Liver (tissue), 9 donors: ENCODE results near the gene SLC26A1. TPM values are rescaled to one million over a fixed set of nuclear protein-coding genes. Genes with fewer than 3 reads are reported as not detected.

ENCODE experiments used
- DNase-seq: peaks from one replicate; pipeline ENCODE4 v3.0.0-alpha.2; 2017; ENCODE audit warnings: low spot score
- H3K27ac ChIP-seq, 2 donors: one replicate each; pipeline ENCODE4 v1.7.0; 2013; ENCODE audit warnings: inconsistent platforms in 2 of 2, low read length in 2 of 2, control low read depth in 1 of 2, low read depth in 1 of 2, mild to moderate bottlenecking in 1 of 2
- H3K27me3 ChIP-seq, 4 donors: one replicate each; pipeline versions ENCODE4 v1.6.1 to v1.7.0; 2013; ENCODE audit warnings: low read length in 3 of 4, inconsistent platforms in 1 of 4, mild to moderate bottlenecking in 1 of 4, moderate library complexity in 1 of 4; ENCODE audit not compliant: control insufficient read depth in 4 of 4, insufficient read depth in 4 of 4
- H3K36me3 ChIP-seq, 4 donors: one replicate each; pipeline versions ENCODE4 v1.6.1 to v1.7.0; 2013; ENCODE audit warnings: low read length in 3 of 4, mild to moderate bottlenecking in 3 of 4, low read depth in 1 of 4, moderate library complexity in 1 of 4; ENCODE audit not compliant: control insufficient read depth in 4 of 4, insufficient read depth in 3 of 4
- H3K4me1 ChIP-seq, 4 donors: one replicate each; pipeline versions ENCODE4 v1.6.1 to v1.7.0; 2013; ENCODE audit warnings: low read length in 3 of 4, mild to moderate bottlenecking in 3 of 4, moderate library complexity in 1 of 4; ENCODE audit not compliant: control insufficient read depth in 4 of 4, insufficient read depth in 4 of 4
- H3K4me3 ChIP-seq, 3 donors: one replicate each; pipeline versions ENCODE4 v1.6.1 to v1.7.0; 2013; ENCODE audit warnings: low read length in 3 of 3, control low read depth in 1 of 3, low read depth in 1 of 3, mild to moderate bottlenecking in 1 of 3
- H3K9ac ChIP-seq, 2 donors: one replicate each; pipeline ENCODE4 v1.7.0; 2013; ENCODE audit warnings: low read length in 2 of 2, mild to moderate bottlenecking in 2 of 2, moderate library complexity in 2 of 2, control low read depth in 1 of 2, low read depth in 1 of 2
- H3K9me3 ChIP-seq, 4 donors: one replicate each; pipeline versions ENCODE4 v1.6.1 to v1.7.0; 2013; ENCODE audit warnings: low read length in 3 of 4; ENCODE audit not compliant: control insufficient read depth in 4 of 4
- ATF3 ChIP-seq: IDR thresholded peaks from 2 replicates; pipeline ENCODE4 v1.6.1; 2016; ENCODE audit warnings: antibody characterized with exemption
- CTCF ChIP-seq: fragments of 150-350 bp; IDR thresholded peaks from 2 replicates; pipeline ENCODE4 v1.5.1; 2017; ENCODE audit warnings: improper control_type of control experiment, low read depth, low read length; ENCODE audit not compliant: missing input control
- EGR1 ChIP-seq, 2 donors: IDR thresholded peaks; 2 replicates each; pipeline ENCODE4 v1.6.1; 2016 to 2018; ENCODE audit warnings: antibody characterized with exemption in 2 of 2, low read depth in 2 of 2
- FOXA1 ChIP-seq: IDR thresholded peaks from 2 replicates; pipeline ENCODE4 v1.6.1; 2016; ENCODE audit warnings: antibody characterized with exemption
- FOXA2 ChIP-seq: IDR thresholded peaks from 2 replicates; pipeline ENCODE4 v1.6.1; 2016; ENCODE audit warnings: antibody characterized with exemption
- GABPA ChIP-seq, 2 donors: IDR thresholded peaks in 1 of 2; conservative IDR thresholded peaks in 1 of 2; 2 replicates each; pipeline ENCODE4 v1.6.1; 2016; ENCODE audit warnings: antibody characterized with exemption in 2 of 2, mild to moderate bottlenecking in 1 of 2, moderate library complexity in 1 of 2
- HNF4A ChIP-seq, 2 donors: conservative IDR thresholded peaks; 2 replicates each; pipeline ENCODE4 v1.6.1; 2016; ENCODE audit warnings: antibody characterized with exemption in 2 of 2, mild to moderate bottlenecking in 2 of 2
- HNF4G ChIP-seq: IDR thresholded peaks from 2 replicates; pipeline ENCODE4 v1.6.1; 2016; ENCODE audit warnings: antibody characterized with exemption
- JUND ChIP-seq, 2 donors: IDR thresholded peaks; 2 replicates each; pipeline ENCODE4 v1.6.1; 2016; ENCODE audit warnings: antibody characterized with exemption in 2 of 2
- MAX ChIP-seq: IDR thresholded peaks from 2 replicates; pipeline ENCODE4 v1.6.1; 2016; ENCODE audit warnings: antibody characterized with exemption
- NR2F2 ChIP-seq: IDR thresholded peaks from 2 replicates; pipeline ENCODE4 v1.6.1; 2016; ENCODE audit warnings: antibody characterized with exemption
- RAD21 ChIP-seq, 2 donors: IDR thresholded peaks; 2 replicates each; pipeline ENCODE4 v1.6.1; 2016; ENCODE audit warnings: antibody characterized with exemption in 2 of 2, mild to moderate bottlenecking in 2 of 2
- REST ChIP-seq: IDR thresholded peaks from 2 replicates; pipeline ENCODE4 v1.6.1; 2016; ENCODE audit warnings: antibody characterized with exemption, mild to moderate bottlenecking
- RXRA ChIP-seq, 2 donors: IDR thresholded peaks; 2 replicates each; pipeline ENCODE4 v1.6.1; 2017 to 2018; ENCODE audit warnings: antibody characterized with exemption in 2 of 2, mild to moderate bottlenecking in 1 of 2
- SP1 ChIP-seq: IDR thresholded peaks from 2 replicates; pipeline ENCODE4 v1.6.1; 2018; ENCODE audit warnings: antibody characterized with exemption, mild to moderate bottlenecking
- TAF1 ChIP-seq: conservative IDR thresholded peaks from 2 replicates; pipeline ENCODE4 v1.6.1; 2016; ENCODE audit warnings: antibody characterized with exemption, mild to moderate bottlenecking
- YY1 ChIP-seq: IDR thresholded peaks from 2 replicates; pipeline ENCODE4 v1.6.1; 2016; ENCODE audit warnings: antibody characterized with exemption, mild to moderate bottlenecking
- ZBTB33 ChIP-seq: IDR thresholded peaks from 2 replicates; pipeline ENCODE4 v1.6.1; 2016; ENCODE audit warnings: antibody characterized with exemption
- WGBS: extraction: QIAGEN DNeasy Blood & Tissue Kit; methylation state at CpG from one replicate; pipeline ENCODE4 v1.1.7; 2013; 5-methylcytosine and 5-hydroxymethylcytosine counted together
- polyA plus RNA-seq, 2 donors: library from polyadenylated mRNA; stranded (reverse) in 1 of 2; unstranded in 1 of 2; fragments of 200-250 nt in 1 of 2; fragments of >200 nt in 1 of 2; fragmentation: Nextera tagmentation in 1 of 2; extraction: Ambion mirVana in 1 of 2; gene quantifications; one replicate each; pipeline versions ENCODE4 v1.2.1 to v1.2.3, GENCODE V29; 2013 to 2015
- total RNA-seq, 2 donors: library from RNA; depleted of rRNA; stranded (reverse); fragments of >200 nt; gene quantifications; one replicate each; pipeline ENCODE4 v1.2.3, GENCODE V29; 2014
- donor health status: healthy.
- donor health status: healthy.
- donor health status: healthy.
- donor health status: healthy.
- donor health status: healthy.

The SLC26A1 gene
- total and polyA plus RNA-seq, 4 donors: 5.1 to 41.0 (median 26.3) TPM

GRCh38 chr4:1002131-1002630 lies 9.0 kb upstream of the SLC26A1 start:
- no peaks in the 10 kb centered on the region for H3K36me3 ChIP-seq
- TF ChIP-seq MAX: no peak
- no peak for TF ChIP-seq CTCF
- TF ChIP-seq FOXA1: no peak
- no peak for TF ChIP-seq FOXA2
- TF ChIP-seq RXRA (IDR thresholded peaks at IDR 0.05): no peak
- no peak for TF ChIP-seq YY1
- TF ChIP-seq RAD21 (IDR thresholded peaks at IDR 0.05): no peak
- TF ChIP-seq ZBTB33: no peak
- WGBS: 6% methylated on average over 54 of the region's 54 CpGs

GRCh38 chr4:1001561-1002130 lies 8.4 kb upstream of the SLC26A1 start:
- 46% methylated on average over 48 of the region's 48 CpGs for WGBS
- H3K4me3 ChIP-seq: no peak overlapping the region
- DNase-seq: no peak
- no peak for TF ChIP-seq FOXA1
- TF ChIP-seq HNF4G: no peak
- no peak for TF ChIP-seq SP1
- no peak for TF ChIP-seq HNF4A (conservative IDR thresholded peaks at IDR 0.05)
- TF ChIP-seq FOXA2: no peak
- TF ChIP-seq GABPA (IDR thresholded peaks at IDR 0.05 in 1 of 2, conservative IDR thresholded peaks at IDR 0.05 in 1 of 2): no peak
- no peak for TF ChIP-seq JUND (IDR thresholded peaks at IDR 0.05)
- TF ChIP-seq YY1: no peak
- no peak for TF ChIP-seq MAX
- no peak for TF ChIP-seq ZBTB33
- no peak for TF ChIP-seq NR2F2
- TF ChIP-seq ATF3: no peak
- no peak for TF ChIP-seq CTCF
- TF ChIP-seq RXRA (IDR thresholded peaks at IDR 0.05): no peak
- no peak for TF ChIP-seq EGR1 (IDR thresholded peaks at IDR 0.05; ENCODE audit: low read depth in 2 of 2)
- TF ChIP-seq RAD21 (IDR thresholded peaks at IDR 0.05): no peak
- no peak for TF ChIP-seq TAF1
- no peak for TF ChIP-seq REST
- peaks cover 3 to 24% (median 14%) of the 10 kb centered on the region in 4 donors for H3K4me1 ChIP-seq
- no peaks in the 10 kb centered on the region for H3K36me3 ChIP-seq
- H3K27ac ChIP-seq: no peak overlapping the region
- H3K9ac ChIP-seq: no peak overlapping the region
- H3K27me3 ChIP-seq: no peaks in the 10 kb centered on the region
- H3K9me3 ChIP-seq: no peaks in the 10 kb centered on the region

More at GRCh38 chr4:1002131-1002630, 9.0 kb upstream of the SLC26A1 start:
- Histone ChIP-seq H3K27ac (no peak overlapping the region), H3K9me3 (no peaks in the 10 kb centered on the region), H3K4me3 (no peak overlapping the region), H3K4me1 (peaks cover 3 to 21% (median 14%) of the 10 kb centered on the region in 4 donors), H3K9ac (no peak overlapping the region), H3K27me3 (no peaks in the 10 kb centered on the region)
- DNase-seq: peak; percentile 58
